DMS153 treated with DMSO at 0.1 percent for 48 hours (cell line): ENCODE data around the gene LRIG2.
"Not testable (repeated sequence)": the region's sequence is repeated elsewhere in the genome, so short reads cannot be mapped to it uniquely, and the experiment has no call there.

Experiments used
- DNase-seq: peaks from one replicate; lab custom pipeline; 2025; ENCODE audit not compliant: unreplicated experiment; lab: John Stamatoyannopoulos, UW

The LRIG2 gene

DNA sequence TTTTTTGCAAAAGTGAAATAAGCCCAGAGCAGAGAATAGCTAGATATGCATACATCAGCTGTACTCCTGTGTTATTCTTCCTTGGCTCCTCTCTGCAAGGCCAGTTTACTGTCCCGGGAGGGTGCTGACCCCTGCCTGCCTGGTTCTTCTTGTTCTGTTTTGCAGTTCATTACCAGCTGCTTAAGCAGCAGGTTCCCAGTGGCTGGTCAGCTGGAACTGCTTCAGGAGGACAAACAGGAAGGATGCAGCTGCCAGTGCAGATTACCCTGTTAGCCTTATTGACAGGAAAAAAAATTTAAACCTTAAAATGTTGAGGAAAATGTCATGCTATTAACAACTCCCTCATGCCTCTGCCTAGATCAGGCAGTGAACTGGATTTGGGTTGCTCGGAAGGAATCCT lies 16.0 kb upstream of the LRIG2 start:
- no peak for DNase-seq

DNA sequence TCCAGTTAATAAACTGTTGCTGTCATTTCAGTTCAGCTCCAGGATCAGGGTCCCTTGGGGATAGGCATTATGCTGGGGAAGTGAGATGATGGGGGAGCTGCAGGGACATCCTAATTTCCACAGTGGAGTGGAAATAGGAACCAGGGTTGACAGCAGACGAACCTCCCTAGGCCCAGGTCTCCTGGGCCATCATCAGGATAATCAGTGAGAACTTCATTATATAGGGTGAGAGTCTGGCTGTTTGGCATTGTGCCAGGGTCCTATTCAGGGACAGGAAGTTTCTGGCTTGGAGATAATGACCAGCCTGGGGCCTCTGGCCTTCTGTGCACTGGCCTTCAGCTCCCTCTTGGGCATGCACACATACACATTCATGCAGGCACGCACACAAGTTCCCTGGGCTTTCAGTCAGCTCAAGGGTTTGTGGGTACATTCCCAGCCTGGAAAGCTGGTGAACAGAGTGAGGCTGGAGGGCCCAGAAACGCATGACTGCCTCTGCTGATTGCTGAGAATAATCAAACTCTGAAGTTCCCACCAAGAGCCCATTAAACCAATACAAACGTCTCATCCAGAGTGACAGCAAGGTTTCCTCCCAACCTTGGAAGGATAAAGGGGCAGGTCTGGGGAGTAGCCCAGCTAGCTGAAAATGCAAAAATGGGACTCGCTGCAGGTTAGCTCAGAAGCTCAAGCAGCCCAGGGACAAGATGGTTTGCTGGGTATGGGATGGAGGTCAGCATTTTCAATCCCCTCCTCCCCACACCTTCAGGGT lies 13.9 kb upstream of the LRIG2 start:
- DNase-seq = no peak

DNA sequence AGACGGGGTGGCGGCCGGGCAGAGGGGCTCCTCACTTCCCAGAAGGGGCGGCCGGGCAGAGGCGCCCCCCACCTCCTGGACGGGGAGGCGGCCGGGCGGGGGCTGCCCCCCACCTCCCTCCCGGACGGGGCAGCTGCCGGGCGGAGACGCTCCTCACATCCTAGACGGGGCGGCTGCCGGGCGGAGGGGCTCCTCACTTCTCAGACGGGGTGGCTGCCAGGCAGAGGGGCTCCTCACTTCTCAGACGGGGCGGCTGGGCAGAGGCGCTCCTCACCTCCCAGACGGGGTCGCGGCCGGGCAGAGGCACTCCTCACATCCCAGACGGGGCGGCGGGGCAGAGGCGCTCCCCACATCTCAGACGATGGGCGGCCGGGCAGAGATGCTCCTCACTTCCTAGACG lies 9.5 kb upstream of the LRIG2 start:
- DNase-seq = not testable (repeated sequence)

DNA sequence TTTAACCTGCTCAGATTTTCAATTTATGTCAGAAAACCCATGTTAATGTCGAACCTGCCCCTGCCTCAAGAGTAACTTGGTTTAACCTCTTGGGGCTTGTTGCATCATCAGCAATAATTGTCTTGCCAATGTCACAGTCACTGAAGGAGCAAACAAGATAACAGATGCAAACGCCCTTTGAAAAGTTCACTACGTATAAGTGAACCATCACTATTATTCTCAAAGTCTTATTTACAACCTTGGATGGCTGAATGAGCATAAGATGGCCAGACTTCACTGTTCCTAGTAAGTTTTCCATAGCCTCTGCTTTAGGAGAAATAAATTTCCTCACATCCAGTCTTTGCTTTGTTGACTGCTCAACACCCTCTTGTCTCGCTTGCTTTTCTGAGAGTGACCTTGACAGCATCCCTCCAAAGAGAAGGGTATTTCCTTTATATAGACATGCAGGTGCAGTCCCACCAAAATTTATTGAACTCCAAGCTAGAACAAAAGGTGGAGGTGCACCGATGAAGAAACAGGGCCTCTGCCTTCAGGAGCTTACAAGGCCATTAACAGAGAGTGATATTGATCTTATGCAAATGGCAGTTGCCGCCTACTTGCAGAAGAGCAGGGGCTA lies 749 bp upstream of the LRIG2 start:
- no peak for DNase-seq

DNA sequence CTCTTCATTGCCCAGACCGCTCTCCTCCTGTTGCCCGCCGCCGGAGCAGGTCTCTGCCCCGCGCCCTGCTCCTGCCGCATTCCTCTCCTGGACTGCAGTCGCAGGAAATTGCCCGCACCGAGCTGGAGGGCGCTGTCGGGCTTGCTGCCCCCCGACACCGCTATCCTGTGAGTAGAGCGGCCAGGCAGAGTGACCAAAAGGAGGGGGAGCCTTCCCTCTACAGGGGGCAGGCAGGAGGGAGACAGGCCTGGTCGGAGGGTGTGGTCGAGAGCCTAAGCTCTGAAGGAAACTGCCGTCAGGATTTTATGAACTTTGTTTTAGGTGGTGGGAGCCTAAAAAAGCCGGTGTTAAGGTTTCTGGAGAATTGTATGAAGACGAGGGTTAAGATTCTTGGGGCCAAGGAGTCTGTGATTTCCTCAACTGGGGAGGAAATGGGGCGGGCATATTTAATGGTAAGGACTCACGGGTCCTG lies 517 bp downstream of the LRIG2 start:
- no peak for DNase-seq

DNA sequence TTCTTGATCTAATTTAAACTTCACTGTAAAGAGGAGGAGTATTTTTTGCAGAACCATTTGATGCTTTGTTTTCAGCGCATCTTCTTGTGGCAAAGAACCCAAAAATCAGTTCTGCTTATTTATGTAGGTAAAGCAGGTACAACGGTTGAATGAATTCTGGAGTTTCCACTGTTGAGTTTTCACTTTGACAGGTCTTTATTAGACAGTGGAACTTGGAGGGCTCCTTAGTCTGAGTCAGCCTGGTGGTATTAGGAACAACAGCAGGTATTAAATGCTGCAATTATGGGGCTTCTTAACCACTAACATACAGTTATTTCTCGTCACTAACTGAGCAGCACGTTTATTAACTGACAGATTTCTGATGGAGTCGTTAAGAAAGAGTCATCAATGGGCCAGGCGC lies 1.2 kb downstream of the LRIG2 start:
- DNase-seq = no peak

DNA sequence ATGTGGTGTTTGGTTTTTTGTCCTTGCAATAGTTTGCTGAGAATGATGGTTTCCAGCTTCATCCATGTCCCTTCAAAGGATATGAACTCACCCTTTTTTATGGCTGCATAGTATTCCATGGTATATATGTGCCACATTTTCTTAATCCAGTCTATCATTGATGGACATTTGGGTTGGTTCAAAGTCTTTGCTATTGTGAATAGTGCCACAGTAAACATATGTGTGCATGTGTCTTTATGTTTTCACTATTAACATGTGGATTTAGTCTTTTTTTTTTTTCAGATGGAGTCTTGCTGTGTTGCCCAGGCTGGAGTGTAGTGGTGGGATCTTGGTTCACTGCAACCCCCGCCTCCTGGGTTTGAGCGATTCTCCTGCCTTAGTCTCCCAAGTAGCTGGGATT lies 5.0 kb downstream of the LRIG2 start:
- DNase-seq = not testable (repeated sequence)

DNA sequence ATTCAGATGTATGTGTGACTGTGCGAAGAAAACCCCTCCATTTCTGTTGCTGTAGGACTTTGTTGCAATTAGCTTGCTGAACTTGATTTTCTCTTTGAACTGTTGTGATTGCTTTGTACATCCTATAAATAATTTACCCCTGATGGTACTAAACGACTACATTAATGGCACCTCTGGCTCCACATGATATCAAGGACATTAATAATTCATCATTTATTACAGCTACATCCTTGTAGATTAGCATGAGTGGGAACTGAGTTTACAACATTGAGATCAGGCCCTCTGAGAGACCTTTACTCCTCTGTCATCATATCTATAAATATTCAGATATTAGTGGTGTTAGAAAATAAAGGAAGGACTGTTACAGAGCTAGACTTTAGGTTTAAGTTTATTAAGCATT lies 13.5 kb downstream of the LRIG2 start:
- DNase-seq = no peak

DNA sequence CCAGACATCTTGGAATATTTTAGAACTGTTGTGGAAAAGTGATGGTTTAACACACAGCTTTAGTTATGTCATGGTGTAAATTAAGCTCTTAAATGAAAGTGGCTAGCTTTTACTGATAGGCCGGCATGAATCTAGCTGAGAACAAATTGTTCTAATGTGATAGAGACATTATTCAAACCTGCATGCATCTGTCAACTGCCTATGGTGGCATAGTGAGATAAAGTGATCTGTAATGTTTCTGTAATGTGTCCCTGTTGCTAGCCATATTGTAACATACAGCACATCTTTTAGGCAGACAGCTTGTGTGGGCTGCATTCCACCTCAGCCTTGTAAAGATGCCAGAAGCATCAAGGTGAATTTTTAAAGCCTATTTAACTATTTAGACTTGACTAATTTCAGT lies 16.0 kb downstream of the LRIG2 start:
- no peak for DNase-seq

DNA sequence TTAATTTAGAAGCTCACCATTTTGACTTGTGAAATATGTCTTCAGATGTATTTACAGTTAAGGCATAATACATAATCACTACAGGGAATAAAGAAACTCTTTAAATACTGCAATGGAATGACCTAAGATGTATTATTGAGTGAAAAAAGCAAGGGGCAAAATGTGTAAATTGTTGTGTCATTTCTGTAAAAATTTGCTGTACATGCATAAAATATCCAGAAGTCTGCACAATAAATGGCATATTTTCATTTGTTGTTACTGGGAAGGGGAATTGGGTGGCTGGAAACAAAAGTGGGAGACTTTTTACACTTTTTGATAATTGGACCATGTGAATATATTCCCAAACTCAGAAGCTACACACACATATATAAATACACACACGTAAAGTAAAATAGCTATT lies 17.1 kb downstream of the LRIG2 start:
- no peak for DNase-seq

DNA sequence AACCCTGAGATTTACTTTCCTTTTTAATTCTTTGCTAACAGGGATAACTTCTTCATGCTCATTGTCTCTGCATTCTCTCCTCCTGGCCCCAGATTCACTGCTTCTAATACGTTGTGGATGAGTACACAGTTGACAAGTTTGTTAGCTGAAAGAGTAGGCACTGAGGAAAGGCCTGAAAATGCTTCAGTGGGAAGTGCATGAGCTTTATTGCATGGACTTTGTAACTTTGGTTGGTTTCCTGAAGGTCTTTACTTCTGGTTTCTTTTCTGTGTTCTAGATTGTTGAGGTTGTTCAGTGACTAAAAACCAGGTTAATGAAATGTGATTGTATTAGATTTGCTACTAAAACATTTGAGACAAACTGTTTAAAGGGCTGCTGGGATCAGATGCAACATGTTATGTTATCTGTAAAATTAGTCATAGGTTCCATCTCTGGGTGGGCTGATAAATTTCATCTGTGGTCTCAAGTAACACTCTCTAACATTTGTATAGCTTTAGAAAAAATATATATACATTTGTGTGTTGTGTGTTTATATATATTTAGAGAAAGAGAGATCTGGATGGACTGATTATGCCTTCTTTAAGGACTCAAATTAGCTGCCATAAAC lies 19.1 kb downstream of the LRIG2 start:
- no peak for DNase-seq

DNA sequence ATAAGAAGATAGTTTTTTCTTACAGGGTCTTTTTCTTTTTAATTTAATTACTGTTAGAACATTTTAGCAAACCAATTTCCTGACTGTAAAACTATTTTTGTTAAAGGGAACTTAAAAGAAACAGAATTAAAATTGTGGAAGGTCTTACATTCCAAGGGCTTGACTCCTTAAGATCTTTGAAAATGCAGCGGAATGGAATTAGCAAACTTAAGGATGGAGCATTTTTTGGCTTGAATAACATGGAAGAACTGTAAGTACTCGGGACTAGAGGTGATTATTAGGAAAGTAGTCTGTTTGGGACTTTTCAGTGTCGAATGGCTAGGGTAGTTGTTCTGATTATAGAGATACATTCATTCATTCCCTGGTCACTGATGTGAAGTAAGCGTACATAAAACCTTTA lies 21.5 kb downstream of the LRIG2 start:
- no peak for DNase-seq

DNA sequence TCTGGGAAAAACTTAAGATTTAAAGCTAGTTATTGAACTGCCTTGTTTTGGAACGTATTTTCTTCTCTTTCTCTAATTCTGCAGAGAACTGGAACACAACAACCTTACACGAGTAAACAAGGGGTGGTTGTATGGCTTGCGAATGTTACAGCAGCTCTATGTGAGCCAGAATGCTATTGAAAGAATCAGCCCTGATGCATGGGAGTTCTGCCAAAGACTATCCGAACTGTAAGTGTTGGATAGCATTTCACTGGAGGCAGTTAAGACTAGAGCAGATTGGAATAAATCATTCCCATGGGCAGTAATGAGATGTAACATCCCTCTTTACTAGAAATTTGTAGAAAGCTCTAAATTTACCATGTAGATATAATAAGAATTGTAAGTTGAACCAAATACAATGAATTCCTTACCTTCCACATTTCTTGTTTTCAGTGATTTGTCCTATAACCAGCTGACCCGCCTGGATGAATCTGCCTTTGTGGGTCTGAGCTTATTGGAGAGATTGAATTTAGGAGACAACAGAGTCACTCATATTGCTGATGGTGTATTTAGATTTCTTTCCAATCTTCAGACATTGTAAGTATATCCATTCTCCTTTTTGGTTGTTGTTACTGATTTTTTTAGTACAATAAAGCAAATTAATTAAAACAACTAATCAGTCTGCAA lies 22.9 kb downstream of the LRIG2 start:
- DNase-seq = no peak

DNA sequence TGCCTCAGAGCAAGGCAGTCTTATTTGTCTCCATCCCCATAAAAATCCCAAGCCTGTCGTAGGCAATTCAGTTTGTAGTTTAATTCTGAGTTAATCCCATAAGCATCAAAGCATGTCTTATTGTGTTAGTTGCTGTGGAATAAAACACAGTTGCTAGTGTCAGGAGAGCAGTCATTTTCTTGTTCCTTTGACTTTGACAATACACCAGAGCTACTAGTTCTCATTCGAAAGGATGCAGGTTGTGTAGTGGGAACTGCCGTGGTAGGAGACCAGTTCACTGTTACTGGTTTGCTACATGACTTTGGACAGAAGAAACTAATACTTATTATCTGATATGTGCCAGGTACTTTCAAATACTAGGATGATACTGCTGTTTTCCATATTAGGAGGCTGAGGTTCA lies 23.5 kb downstream of the LRIG2 start:
- DNase-seq = no peak

DNA sequence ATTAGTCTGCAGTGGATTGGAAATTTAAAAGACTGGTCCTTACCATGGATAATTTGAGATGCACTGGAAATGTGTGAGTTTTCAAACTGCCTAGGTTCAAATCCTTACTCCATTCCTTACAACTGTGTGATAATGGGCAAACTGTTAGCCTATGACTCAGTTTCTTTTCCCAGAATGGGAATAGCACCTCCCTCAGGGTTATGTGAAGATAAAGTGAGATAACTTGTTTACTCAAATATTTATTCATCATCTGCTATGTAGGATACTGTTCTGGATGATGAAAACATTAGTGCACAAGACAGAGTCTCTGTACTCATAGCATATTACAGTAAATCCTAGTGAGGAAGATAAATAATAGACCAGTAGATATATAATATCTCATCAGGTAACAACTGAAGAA lies 28.6 kb downstream of the LRIG2 start:
- no peak for DNase-seq

DNA sequence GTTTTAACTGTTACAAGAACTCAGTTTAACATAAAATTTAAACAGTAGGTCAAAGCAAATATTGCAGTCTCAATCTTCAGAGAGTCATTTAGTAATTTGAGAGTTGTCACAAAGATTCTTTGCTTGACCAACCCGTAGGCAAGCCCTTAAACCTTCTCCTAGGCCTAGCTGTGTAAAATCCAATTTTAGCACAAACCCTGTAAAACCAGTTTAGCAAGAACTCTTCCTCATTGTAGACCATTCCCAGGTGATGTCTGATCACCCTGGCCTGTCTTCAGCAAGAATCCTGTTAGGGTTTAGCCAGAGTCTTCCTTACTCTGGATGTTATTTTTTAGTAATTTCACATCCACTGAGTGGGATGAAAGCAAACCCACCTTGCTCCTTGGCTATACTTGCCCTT lies 30.1 kb downstream of the LRIG2 start:
- no peak for DNase-seq

DNA sequence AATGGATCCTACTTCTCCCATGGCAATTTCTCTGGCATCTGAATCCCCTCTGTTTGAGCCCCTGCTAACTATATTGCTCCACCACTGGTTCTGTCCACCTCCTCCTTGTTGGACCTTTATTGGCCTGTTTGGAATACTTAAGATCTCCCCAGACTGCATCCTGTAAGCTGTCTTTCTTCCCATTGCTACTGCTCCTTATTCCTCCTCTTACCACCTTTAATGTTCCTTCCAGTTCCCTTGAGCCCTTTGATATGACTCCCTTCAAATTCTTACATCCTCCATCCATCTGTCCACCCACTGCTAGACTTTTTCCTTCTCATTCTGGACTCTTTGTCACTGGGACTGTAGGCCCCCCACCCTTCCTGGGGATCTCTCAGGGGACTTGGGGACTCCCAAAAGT lies 31.0 kb downstream of the LRIG2 start:
- no peak for DNase-seq

DNA sequence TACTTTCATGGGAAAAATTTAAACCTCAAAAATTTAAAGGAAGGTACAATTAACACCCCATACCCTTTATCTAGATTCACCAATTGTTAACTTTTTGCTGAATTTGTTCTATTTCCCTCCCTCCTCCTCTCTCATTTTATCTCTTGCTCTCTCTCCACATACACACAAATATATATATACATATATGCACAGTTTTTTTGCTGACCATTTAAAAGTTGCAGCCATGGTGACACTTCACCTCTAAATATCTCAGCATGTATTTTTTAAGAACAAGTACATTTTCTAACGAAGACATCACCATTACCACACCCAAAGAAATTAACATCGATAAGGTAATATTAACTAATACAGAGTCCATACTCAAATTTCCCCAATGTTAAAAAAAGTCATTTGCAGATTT lies 33.9 kb downstream of the LRIG2 start:
- no peak for DNase-seq

DNA sequence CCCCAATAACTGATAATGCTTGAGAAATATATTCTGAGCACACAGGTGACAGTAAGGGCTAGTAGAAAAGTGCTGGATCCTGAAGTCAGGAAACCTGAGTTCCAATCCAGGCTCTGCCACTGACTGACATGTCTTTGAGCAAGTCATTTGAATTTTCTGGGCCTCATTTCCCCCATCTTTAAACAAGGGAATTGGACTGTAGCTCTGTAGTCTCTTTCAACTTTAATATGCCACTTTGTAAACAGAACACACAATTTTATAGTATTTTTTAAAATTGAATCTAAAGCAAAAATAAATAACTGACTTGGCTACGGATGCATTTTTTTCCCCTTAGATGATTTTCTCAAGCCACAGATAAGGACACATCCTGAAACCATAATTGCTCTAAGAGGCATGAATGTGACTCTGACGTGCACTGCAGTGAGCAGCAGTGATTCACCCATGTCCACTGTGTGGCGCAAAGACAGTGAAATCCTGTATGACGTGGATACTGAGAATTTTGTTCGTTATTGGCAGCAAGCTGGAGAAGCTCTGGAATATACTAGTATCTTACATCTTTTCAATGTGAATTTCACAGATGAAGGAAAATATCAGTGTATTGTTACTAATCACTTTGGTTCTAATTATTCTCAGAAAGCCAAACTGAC lies 37.0 kb downstream of the LRIG2 start:
- no peak for DNase-seq

DNA sequence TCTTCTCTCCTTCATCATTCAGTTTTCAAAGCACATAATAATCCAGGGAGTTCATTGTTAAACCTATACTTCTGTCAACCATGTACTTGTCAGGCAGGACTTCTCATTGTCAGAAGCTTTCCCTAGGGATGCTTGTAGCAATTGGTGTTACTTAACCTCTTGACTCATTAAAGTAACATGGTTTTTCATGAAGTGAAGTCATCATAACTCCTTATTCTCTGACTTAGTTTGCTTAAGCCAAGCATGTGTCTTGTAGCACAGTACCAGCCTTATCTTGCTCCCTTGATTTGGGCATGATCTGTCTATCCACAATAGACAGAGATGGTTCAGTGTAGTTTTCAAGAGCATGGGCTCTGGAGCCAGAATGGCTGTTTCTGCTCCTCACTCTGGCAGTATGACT lies 45.3 kb downstream of the LRIG2 start:
- no peak for DNase-seq

DNA sequence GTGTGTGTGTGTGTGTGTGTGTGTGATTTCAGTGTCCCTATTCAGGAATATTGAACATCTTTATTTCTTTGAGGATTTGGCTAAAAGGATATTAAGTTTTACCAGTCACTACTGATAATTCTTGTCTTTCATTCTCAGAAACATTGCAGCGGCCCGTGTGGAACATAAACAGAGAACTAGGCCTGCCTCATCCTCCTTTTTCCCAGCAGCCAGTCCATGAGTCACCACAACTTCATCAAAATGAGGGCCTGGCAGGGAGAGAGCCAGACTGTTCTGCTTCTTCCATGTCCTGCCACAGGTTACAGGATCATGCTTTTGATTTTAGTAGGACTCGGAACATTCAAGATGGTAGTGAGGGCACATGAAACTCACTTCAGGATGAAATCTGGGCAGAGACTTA lies 50.7 kb downstream of the LRIG2 start:
- DNase-seq = no peak
